PC-9 (cell line): ENCODE measurements around the gene ZNF497. TPM values are rescaled to one million over a fixed set of nuclear protein-coding genes. Genes with fewer than 3 reads are reported as not detected.

ENCODE experiments used
- BruUV-seq: library from RNA; stranded (reverse); fragments of 400-500 nt; replicated peaks from 2 replicates; lab custom pipeline; 2021; lab: Mats Ljungman, UMichigan
- CTCF ChIA-PET: fragments of 300-600 bp; sonication (Branson Sonifier 250); formaldehyde crosslinking; loops from one replicate; lab custom pipeline; 2022; ENCODE audit warnings: antibody characterized with exemption; lab: Charles Lee
- POLR2A ChIA-PET: fragments of 300-600 bp; sonication (Branson Sonifier 250); formaldehyde crosslinking; loops from one replicate; lab custom pipeline; 2022; ENCODE audit warnings: antibody characterized with exemption; ENCODE audit not compliant: unreplicated experiment; lab: Charles Lee
- DNase-seq, 2 experiments: peaks; one replicate each; pipeline versions ENCODE4 v3.0.0 to v3.0.0-alpha.2; 2015 to 2022; ENCODE audit warnings: mixed read lengths in 1 of 2
- H2AFZ ChIP-seq: fragments of 200-600 bp; sonication (generic); 2 replicates; pipeline ENCODE4 v1.8.1; 2017; ENCODE audit warnings: antibody characterized with exemption
- H3F3A ChIP-seq: fragments of 200-600 bp; sonication (generic); 2 replicates; pipeline ENCODE4 v1.8.1; 2017; ENCODE audit warnings: antibody characterized with exemption, mild to moderate bottlenecking, low read depth; ENCODE audit not compliant: insufficient read depth
- H3K27ac ChIP-seq: fragments of 200-600 bp; sonication (generic); 2 replicates; pipeline ENCODE4 v1.6.1; 2016; ENCODE audit warnings: mixed run types
- H3K27me3 ChIP-seq: fragments of 200-600 bp; sonication (generic); 2 replicates; pipeline ENCODE4 v1.6.1; 2016; ENCODE audit warnings: low read depth, mixed run types; ENCODE audit not compliant: insufficient read depth
- H3K36me3 ChIP-seq: fragments of 200-600 bp; sonication (generic); 2 replicates; pipeline ENCODE4 v1.6.1; 2016; ENCODE audit warnings: low read depth, mixed run types
- H3K4me1 ChIP-seq: fragments of 200-600 bp; sonication (generic); replicated peaks from 2 replicates; pipeline ENCODE4 v1.6.1; 2016; ENCODE audit warnings: mixed run types; ENCODE audit not compliant: insufficient read depth
- H3K4me2 ChIP-seq: fragments of 200-600 bp; sonication (generic); 2 replicates; pipeline ENCODE4 v1.6.1; 2017; ENCODE audit warnings: mixed run types
- H3K4me3 ChIP-seq: fragments of 200-600 bp; sonication (generic); 2 replicates; pipeline ENCODE4 v1.6.1; 2016; ENCODE audit warnings: mixed run types
- H3K79me2 ChIP-seq: fragments of 200-600 bp; sonication (generic); 2 replicates; pipeline ENCODE4 v1.6.1; 2017; ENCODE audit warnings: low read depth, mixed run types
- H3K9me2 ChIP-seq: fragments of 200-600 bp; sonication (generic); 2 replicates; pipeline ENCODE4 v1.8.1; 2017; ENCODE audit warnings: mild to moderate bottlenecking; ENCODE audit not compliant: insufficient read depth
- H3K9me3 ChIP-seq: fragments of 200-600 bp; sonication (generic); 2 replicates; pipeline ENCODE4 v1.8.1; 2016; ENCODE audit warnings: low read depth; ENCODE audit not compliant: insufficient read depth
- H4K20me1 ChIP-seq: fragments of 200-600 bp; sonication (generic); 2 replicates; pipeline ENCODE4 v1.8.1; 2017; ENCODE audit not compliant: insufficient read depth
- EZH2 ChIP-seq: fragments of 200-600 bp; sonication (generic); IDR thresholded peaks from 2 replicates; pipeline ENCODE4 v1.8.0; 2017; ENCODE audit warnings: antibody characterized with exemption, low read depth
- intact Hi-C: fragments of 100-400 bp; cut with micrococcal nuclease; formaldehyde crosslinking; loops from one replicate; pipeline ENCODE4 v1.10.0; 2022; ENCODE audit not compliant: unreplicated experiment
- total RNA-seq: library from RNA; stranded (reverse); gene quantifications from 2 replicates; pipeline ENCODE4 v1.2.3, GENCODE V29; 2021
- TF ChIP-seq, protein P1 (sequence below): fragments of 200-600 bp; sonication (generic); conservative IDR thresholded peaks from 2 replicates; pipeline ENCODE4 v1.6.1; 2017; ENCODE audit warnings: mixed run types, antibody characterized with exemption, mild to moderate bottlenecking, moderate library complexity

Gene ZNF497
- total RNA-seq, 1 experiment from 2014 or later: 7.2 TPM

GRCh38 chr19:58396691-58397532 is 34.4 kb upstream of the ZNF497 start:
- intact Hi-C loops: no loop called here
- CTCF ChIA-PET: no interaction called here
- Histone ChIP-seq H3K27ac (no peak overlapping the region), H3K4me1 (peaks cover 32% of the 10 kb centered on the region), H3K79me2 (peaks cover 8% of the 10 kb centered on the region; the same call in 1 of the 2 replicates), H3K4me3 (no peak overlapping the region), H2AFZ (no peak overlapping the region), H3K9me2 (no peaks in the 10 kb centered on the region), H3K36me3 (no peaks in the 10 kb centered on the region), H3K9me3 (no peaks in the 10 kb centered on the region), H3K4me2 (no peak overlapping the region), H3K27me3 (no peaks in the 10 kb centered on the region), H3F3A (peaks cover 41% of the 10 kb centered on the region), H4K20me1 (peaks cover 16% of the 10 kb centered on the region)
- TF ChIP-seq, protein P1, sequence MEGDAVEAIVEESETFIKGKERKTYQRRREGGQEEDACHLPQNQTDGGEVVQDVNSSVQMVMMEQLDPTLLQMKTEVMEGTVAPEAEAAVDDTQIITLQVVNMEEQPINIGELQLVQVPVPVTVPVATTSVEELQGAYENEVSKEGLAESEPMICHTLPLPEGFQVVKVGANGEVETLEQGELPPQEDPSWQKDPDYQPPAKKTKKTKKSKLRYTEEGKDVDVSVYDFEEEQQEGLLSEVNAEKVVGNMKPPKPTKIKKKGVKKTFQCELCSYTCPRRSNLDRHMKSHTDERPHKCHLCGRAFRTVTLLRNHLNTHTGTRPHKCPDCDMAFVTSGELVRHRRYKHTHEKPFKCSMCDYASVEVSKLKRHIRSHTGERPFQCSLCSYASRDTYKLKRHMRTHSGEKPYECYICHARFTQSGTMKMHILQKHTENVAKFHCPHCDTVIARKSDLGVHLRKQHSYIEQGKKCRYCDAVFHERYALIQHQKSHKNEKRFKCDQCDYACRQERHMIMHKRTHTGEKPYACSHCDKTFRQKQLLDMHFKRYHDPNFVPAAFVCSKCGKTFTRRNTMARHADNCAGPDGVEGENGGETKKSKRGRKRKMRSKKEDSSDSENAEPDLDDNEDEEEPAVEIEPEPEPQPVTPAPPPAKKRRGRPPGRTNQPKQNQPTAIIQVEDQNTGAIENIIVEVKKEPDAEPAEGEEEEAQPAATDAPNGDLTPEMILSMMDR: no peak
- no peak for TF ChIP-seq EZH2
- POLR2A ChIA-PET: no interaction called here
- no TSS peak for BruUV-seq
- no peak for DNase-seq

DNA sequence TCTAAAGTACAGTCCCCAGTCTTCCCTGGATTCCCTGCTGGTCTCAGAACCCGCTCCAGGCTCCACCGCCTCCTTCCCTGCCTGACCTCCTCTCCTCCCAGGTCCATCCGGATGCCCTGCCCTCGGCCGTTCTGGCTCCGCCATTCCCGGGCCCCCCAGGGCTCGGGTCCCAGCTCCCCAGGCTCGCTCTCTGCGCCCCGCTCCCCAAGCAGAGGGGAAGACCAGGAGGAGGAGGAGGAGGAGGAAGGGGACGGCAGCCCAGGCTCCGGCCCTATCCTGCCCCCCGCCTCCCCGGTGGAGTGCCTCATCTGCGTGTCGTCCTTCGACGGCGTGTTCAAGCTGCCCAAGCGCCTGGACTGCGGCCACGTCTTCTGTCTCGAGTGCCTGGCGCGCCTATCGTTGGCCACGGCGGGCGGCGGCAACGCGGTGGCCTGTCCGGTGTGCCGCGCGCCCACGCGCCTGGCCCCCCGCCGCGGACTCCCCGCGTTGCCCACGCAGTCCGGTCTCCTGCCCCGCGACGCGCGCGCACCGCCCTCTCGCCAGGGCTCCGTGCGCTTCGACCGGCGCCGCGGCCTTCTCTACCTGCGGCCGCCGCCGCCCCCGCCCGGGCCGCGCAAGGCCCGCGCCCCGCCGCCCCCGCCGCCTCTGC is 33.6 kb upstream of the ZNF497 start:
- Histone ChIP-seq H3K27me3 (no peaks in the 10 kb centered on the region), H3K36me3 (no peaks in the 10 kb centered on the region), H3K9me2 (no peaks in the 10 kb centered on the region), H3K4me3 (no peak overlapping the region), H3F3A (peaks cover 43% of the 10 kb centered on the region), H2AFZ (no peak overlapping the region), H3K9me3 (no peaks in the 10 kb centered on the region), H3K27ac (no peak overlapping the region), H3K79me2 (peaks cover 17% of the 10 kb centered on the region), H3K4me2 (peak overlapping the region; percentile 49), H4K20me1 (peaks cover 20% of the 10 kb centered on the region), H3K4me1 (peaks cover 32% of the 10 kb centered on the region)
- CTCF ChIA-PET: no interaction called here
- DNase-seq: no peak
- POLR2A ChIA-PET: interaction anchor here (0.7 kb wide), 1 partner anchor 61 kb away, joined by 4 read pairs; no protein-coding TSS in a partner anchor
- intact Hi-C loops: loop anchor here (2.0 kb wide), 1 partner anchor 15 kb away; the partner anchor contains the start of gene ZNF837
- BruUV-seq: no TSS peak
- TF ChIP-seq EZH2: no peak
- TF ChIP-seq, protein P1: no peak

GRCh38 chr19:58395220-58395978 is 32.8 kb upstream of the ZNF497 start, which contains the start of gene RNF225:
Gene RNF225, plus strand, starts transcription at chr19:58395656. Its CDS starts 434 bp downstream, at chr19:58396090.
- no peaks in the 10 kb centered on the region for H3K27me3 ChIP-seq
- H3K4me2 ChIP-seq: peak within 1 kb of the TSS; percentile 49
- peaks cover 43% of the 10 kb centered on the region for H3F3A ChIP-seq
- H3K36me3 ChIP-seq: no peaks in the 10 kb centered on the region
- peaks cover 25% of the 10 kb centered on the region for H4K20me1 ChIP-seq
- TF ChIP-seq, protein P1: no peak
- no peak for TF ChIP-seq EZH2
- H3K4me3 ChIP-seq: no peak within 1 kb of the TSS
- ChIA-PET CTCF (no interaction called here), POLR2A (interaction anchor here (0.7 kb wide), 1 partner anchor 62 kb away, joined by 4 read pairs; no protein-coding TSS in a partner anchor)
- peak within 1 kb of the TSS; percentile 66 for H3K27ac ChIP-seq
- H3K9me2 ChIP-seq: no peaks in the 10 kb centered on the region
- BruUV-seq: no TSS peak
- H3K9me3 ChIP-seq: no peaks in the 10 kb centered on the region
- peak; percentile 60 to 89 for DNase-seq
- H3K79me2 ChIP-seq: peaks cover 24% of the 10 kb centered on the region
- intact Hi-C loops: loop anchor here (2.0 kb wide), 1 partner anchor 15 kb away; the partner anchor contains the start of gene ZNF837
- peaks cover 27% of the 10 kb centered on the region for H3K4me1 ChIP-seq
- H2AFZ ChIP-seq: no peak within 1 kb of the TSS
